ENCODE measurements around the gene FPGS. TPM values are rescaled to one million over a fixed set of nuclear protein-coding genes. Genes with fewer than 3 reads are reported as not detected.

The FPGS gene
- total and polyA plus RNA-seq, 2 of the 4 experiments (the other 2 are of a cell fraction) = 43.9 to 75.7 TPM

- Histone ChIP-seq H3K36me3 (ENCODE audit: control insufficient read depth, insufficient read depth, low read length) (peaks cover 53% of the 10 kb centered on the region), H3K18ac (ENCODE audit: low read depth, low read length) (no peak overlapping the region), H3K79me1 (ENCODE audit: low read depth in 1 of 2, low read length in 2 of 2) (peaks cover 26 to 80% of the 10 kb centered on the region in 2 experiments), H3K4me1 (ENCODE audit: control insufficient read depth, insufficient read depth, low read length) (peaks cover 7% of the 10 kb centered on the region; the same call in 1 of the 2 replicates), H2AK9ac (replicated peaks; ENCODE audit: low read depth, low read length, poor library complexity) (peak overlapping the region; percentile 9), H3K9me1 (ENCODE audit: insufficient read depth, low read length) (peaks cover 8% of the 10 kb centered on the region), H3K4me2 (ENCODE audit: low read depth, low read length) (no peak overlapping the region), H3K4me3 (ENCODE audit: insufficient read depth, low read depth, low read length) (no peak overlapping the region), H2AK5ac (ENCODE audit: low read depth, low read length) (no peak overlapping the region), H3K27ac (ENCODE audit: insufficient read depth, low read length) (no peak overlapping the region), H2BK5ac (ENCODE audit: low read depth, low read length, poor library complexity, severe bottlenecking) (no peak overlapping the region), H3K23ac (ENCODE audit: low read depth, low read length) (no peak overlapping the region), H4K20me1 (ENCODE audit: insufficient read depth, low read length) (peaks cover 73% of the 10 kb centered on the region), H2AFZ (replicated peaks; ENCODE audit: low read length, poor library complexity) (no peak overlapping the region), H2BK15ac (ENCODE audit: low read depth, low read length) (no peak overlapping the region), H3K56ac (ENCODE audit: extremely low read depth, insufficient read depth, low read length) (no peak overlapping the region), H3K14ac (replicated peaks; ENCODE audit: low read depth, low read length) (no peak overlapping the region), H3K9me3 (ENCODE audit: control insufficient read depth, insufficient read depth, low read length) (no peaks in the 10 kb centered on the region), H4K91ac (ENCODE audit: insufficient read depth, low read depth, low read length) (no peak overlapping the region), H2BK120ac (ENCODE audit: low read depth, low read length) (no peak overlapping the region), H3K9ac (ENCODE audit: low read depth, low read length) (no peak overlapping the region), H3K4ac (ENCODE audit: low read depth, low read length) (no peak overlapping the region), H4K8ac (ENCODE audit: low read depth in 2 of 2, low read length in 2 of 2) (no peak overlapping the region), H2BK20ac (ENCODE audit: low read depth, low read length) (no peak overlapping the region), H4K5ac (ENCODE audit: low read depth, low read length) (no peak overlapping the region), H3K27me3 (ENCODE audit: control insufficient read depth, insufficient read depth, low read length) (no peaks in the 10 kb centered on the region)
- DNase-seq = no peak
- intact Hi-C loops (cut with micrococcal nuclease) (no loop called here), in situ Hi-C loops (cut with MboI; ENCODE audit: low sequenced_read_pairs) (no loop called here), dilution Hi-C loops (cut with HindIII; ENCODE audit: low sequenced_read_pairs, unreplicated experiment) (no loop called here)
- 100% methylated on average over 1 of the region's 9 CpGs; no CpG with 5 or more reads in 1 of the 2 experiments for WGBS, 2 experiments (ENCODE audit: extremely low coverage in 2 of 2, insufficient read length in 1 of 2)
- no TSS peak for BruUV-seq (replicated peaks)
- no peak for ATAC-seq (ENCODE audit: low read depth)
- ChIA-PET POLR2A (ENCODE audit: unreplicated experiment) (no interaction called here), CTCF (no interaction called here)
- TF ChIP-seq FOS (IDR thresholded peaks at IDR 0.05; ENCODE audit: low read depth, low read length) = no peak
- no peak for TF ChIP-seq NFE2L2 (IDR thresholded peaks at IDR 0.05; ENCODE audit: low read depth, low read length)
- no peak for TF ChIP-seq CHD1 (IDR thresholded peaks at IDR 0.05; ENCODE audit: low read depth, low read length)
- no peak for TF ChIP-seq MAFK (IDR thresholded peaks at IDR 0.05; ENCODE audit: low read depth, low read length)
- TF ChIP-seq POLR2A (IDR thresholded peaks at IDR 0.05; ENCODE audit: low read depth, low read length) = no peak
- no peak for TF ChIP-seq RCOR1 (IDR thresholded peaks at IDR 0.05; ENCODE audit: insufficient replicate concordance, low read length)
- TF ChIP-seq MAZ (IDR thresholded peaks at IDR 0.05; ENCODE audit: borderline replicate concordance, low read depth, low read length) = no peak
- TF ChIP-seq BHLHE40 (IDR thresholded peaks at IDR 0.05; ENCODE audit: low read depth, low read length) = no peak
- no peak for TF ChIP-seq RAD21 (IDR thresholded peaks at IDR 0.05; ENCODE audit: low read length)
- TF ChIP-seq CTCF (conservative IDR thresholded peaks at IDR 0.05; ENCODE audit: low read depth, low read length) = no peak
- TF ChIP-seq, protein P1, sequence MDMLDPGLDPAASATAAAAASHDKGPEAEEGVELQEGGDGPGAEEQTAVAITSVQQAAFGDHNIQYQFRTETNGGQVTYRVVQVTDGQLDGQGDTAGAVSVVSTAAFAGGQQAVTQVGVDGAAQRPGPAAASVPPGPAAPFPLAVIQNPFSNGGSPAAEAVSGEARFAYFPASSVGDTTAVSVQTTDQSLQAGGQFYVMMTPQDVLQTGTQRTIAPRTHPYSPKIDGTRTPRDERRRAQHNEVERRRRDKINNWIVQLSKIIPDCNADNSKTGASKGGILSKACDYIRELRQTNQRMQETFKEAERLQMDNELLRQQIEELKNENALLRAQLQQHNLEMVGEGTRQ (IDR thresholded peaks at IDR 0.05; ENCODE audit: low read depth, low read length) = no peak
- TF ChIP-seq CEBPB (IDR thresholded peaks at IDR 0.05; ENCODE audit: low read depth, low read length) = no peak
Observed at GRCh38 chr9:127790094-127790855, 12.4 kb upstream of the FPGS start.
